WTC11 (cell line): ENCODE data around the gene STAT2. TPM values are rescaled to one million over a fixed set of nuclear protein-coding genes. Genes with fewer than 3 reads are reported as not detected.

Experiments
- ATAC-seq: fragments of 200-7000 bp; cut with Tn5 transposase; 2 replicates; pipeline ENCODE4 v1.10.0; 2021; ENCODE audit warnings: mild to moderate bottlenecking, moderate library complexity
- CTCF ChIA-PET: fragments of 300-600 bp; sonication (Branson Sonifier 250); formaldehyde crosslinking; loops from one replicate; lab custom pipeline; 2021; ENCODE audit warnings: antibody characterized with exemption; lab: Charles Lee
- POLR2A ChIA-PET: fragments of 350-600 bp; sonication (Branson Sonifier 250); formaldehyde crosslinking; loops from one replicate; lab custom pipeline; 2021; ENCODE audit warnings: antibody characterized with exemption; lab: Charles Lee
- DNase-seq: peaks from one replicate; pipeline ENCODE4 v3.0.0; 2021; ENCODE audit warnings: low spot score
- H3K27ac Mint-ChIP-seq: 2 replicates; pipeline ENCODE4 v1.8.0; 2021; ENCODE audit warnings: mixed read lengths
- H3K27me3 Mint-ChIP-seq: 2 replicates; pipeline ENCODE4 v1.8.0; 2021; ENCODE audit warnings: low read depth, mild to moderate bottlenecking, moderate library complexity, mixed read lengths
- H3K36me3 Mint-ChIP-seq: 2 replicates; pipeline ENCODE4 v1.8.0; 2021; ENCODE audit warnings: mixed read lengths
- H3K4me1 Mint-ChIP-seq: 2 replicates; pipeline ENCODE4 v1.8.0; 2022; ENCODE audit warnings: mixed read lengths
- H3K4me3 Mint-ChIP-seq: 2 replicates; pipeline ENCODE4 v1.8.0; 2021; ENCODE audit warnings: mild to moderate bottlenecking, moderate library complexity, mixed read lengths
- H3K9me3 Mint-ChIP-seq: 2 replicates; pipeline ENCODE4 v1.8.0; 2021; ENCODE audit warnings: mixed read lengths
- ATF6 ChIP-seq: sonication (generic); formaldehyde crosslinking; IDR thresholded peaks from 2 replicates; pipeline ENCODE4 v1.8.1; 2023; ENCODE audit warnings: mild to moderate bottlenecking, missing genetic modification reagents
- CREB1 ChIP-seq: sonication (generic); formaldehyde crosslinking; IDR thresholded peaks from 2 replicates; pipeline ENCODE4 v1.8.0; 2023; ENCODE audit warnings: mild to moderate bottlenecking, missing genetic modification reagents
- ETV6 ChIP-seq: sonication (generic); formaldehyde crosslinking; IDR thresholded peaks from 2 replicates; pipeline ENCODE4 v1.8.1; 2022; ENCODE audit warnings: mild to moderate bottlenecking, missing genetic modification reagents
- FOXK1 ChIP-seq: sonication (generic); formaldehyde crosslinking; IDR thresholded peaks from 2 replicates; pipeline ENCODE4 v1.8.0; 2022; ENCODE audit warnings: mild to moderate bottlenecking, moderate library complexity, missing genetic modification reagents
- GABPB1 ChIP-seq: sonication (generic); formaldehyde crosslinking; IDR thresholded peaks from 2 replicates; pipeline ENCODE4 v1.8.1; 2023; ENCODE audit warnings: mild to moderate bottlenecking, missing genetic modification reagents
- HMGA2 ChIP-seq: fragments of 250-450 bp; sonication (Bioruptor Pico); IDR thresholded peaks from 2 replicates; pipeline ENCODE4 v1.4.0; 2021; ENCODE audit warnings: mild to moderate bottlenecking, moderate library complexity
- IRF1 ChIP-seq: sonication (generic); formaldehyde crosslinking; IDR thresholded peaks from 2 replicates; pipeline ENCODE4 v1.8.0; 2023; ENCODE audit warnings: missing genetic modification reagents
- IRF2 ChIP-seq: sonication (generic); formaldehyde crosslinking; IDR thresholded peaks from 2 replicates; pipeline ENCODE4 v1.8.0; 2022; ENCODE audit warnings: low read depth, missing genetic modification reagents, borderline replicate concordance
- MLX ChIP-seq: sonication (generic); formaldehyde crosslinking; IDR thresholded peaks from 2 replicates; pipeline ENCODE4 v1.8.1; 2023; ENCODE audit warnings: mild to moderate bottlenecking, missing genetic modification reagents, moderate library complexity
- OVOL2 ChIP-seq: fragments of 250-450 bp; sonication (Bioruptor Pico); IDR thresholded peaks from 2 replicates; pipeline ENCODE4 v1.9.0; 2021; ENCODE audit warnings: mild to moderate bottlenecking, borderline replicate concordance
- PRDM15 ChIP-seq: sonication (generic); formaldehyde crosslinking; IDR thresholded peaks from 2 replicates; pipeline ENCODE4 v1.8.0; 2022; ENCODE audit warnings: missing genetic modification reagents
- RELA ChIP-seq: sonication (generic); formaldehyde crosslinking; IDR thresholded peaks from 2 replicates; pipeline ENCODE4 v1.8.1; 2022; ENCODE audit warnings: missing genetic modification reagents, mild to moderate bottlenecking, borderline replicate concordance
- SMAD4 ChIP-seq: sonication (generic); formaldehyde crosslinking; IDR thresholded peaks from 2 replicates; pipeline ENCODE4 v1.8.0; 2022; ENCODE audit warnings: mild to moderate bottlenecking, missing genetic modification reagents
- SOX15 ChIP-seq: fragments of 250-450 bp; sonication (Bioruptor Pico); IDR thresholded peaks from 2 replicates; pipeline ENCODE4 v1.9.0; 2021; ENCODE audit warnings: mild to moderate bottlenecking
- SP1 ChIP-seq: sonication (generic); formaldehyde crosslinking; conservative IDR thresholded peaks from 2 replicates; pipeline ENCODE4 v1.8.1; 2022; ENCODE audit warnings: missing genetic modification reagents
- TCF7 ChIP-seq: sonication (generic); formaldehyde crosslinking; IDR thresholded peaks from 2 replicates; pipeline ENCODE4 v1.8.0; 2022; ENCODE audit warnings: mild to moderate bottlenecking, low read depth, missing genetic modification reagents, moderate library complexity
- ZNF263 ChIP-seq: sonication (generic); formaldehyde crosslinking; IDR thresholded peaks from 2 replicates; pipeline ENCODE4 v1.8.1; 2022; ENCODE audit warnings: low read depth, mild to moderate bottlenecking, moderate library complexity, missing genetic modification reagents
- ZNF396 ChIP-seq: fragments of 250-450 bp; sonication (Bioruptor Pico); IDR thresholded peaks from 2 replicates; pipeline ENCODE4 v1.8.0; 2021; ENCODE audit warnings: mild to moderate bottlenecking, moderate library complexity, borderline replicate concordance
- ZNF416 ChIP-seq: fragments of 250-450 bp; sonication (Bioruptor Pico); IDR thresholded peaks from 2 replicates; pipeline ENCODE4 v1.9.0; 2021; ENCODE audit warnings: mild to moderate bottlenecking, inconsistent platforms
- total RNA-seq: library from RNA; stranded (reverse); gene quantifications from 3 replicates; pipeline ENCODE4 v1.2.3, GENCODE V29; 2021
- TF ChIP-seq, protein P1 (sequence below): sonication (generic); formaldehyde crosslinking; conservative IDR thresholded peaks from 2 replicates; pipeline ENCODE4 v1.8.1; 2023; ENCODE audit warnings: mild to moderate bottlenecking, low read depth, missing genetic modification reagents, moderate library complexity
- TF ChIP-seq, protein P2 (sequence below): fragments of 250-450 bp; sonication (Bioruptor Pico); IDR thresholded peaks from 2 replicates; pipeline ENCODE4 v1.9.0; 2021; ENCODE audit warnings: moderate library complexity, mild to moderate bottlenecking, inconsistent platforms, borderline replicate concordance

The STAT2 gene
- total RNA-seq, 1 experiment from 2014 or later, result 54.5 TPM

DNA sequence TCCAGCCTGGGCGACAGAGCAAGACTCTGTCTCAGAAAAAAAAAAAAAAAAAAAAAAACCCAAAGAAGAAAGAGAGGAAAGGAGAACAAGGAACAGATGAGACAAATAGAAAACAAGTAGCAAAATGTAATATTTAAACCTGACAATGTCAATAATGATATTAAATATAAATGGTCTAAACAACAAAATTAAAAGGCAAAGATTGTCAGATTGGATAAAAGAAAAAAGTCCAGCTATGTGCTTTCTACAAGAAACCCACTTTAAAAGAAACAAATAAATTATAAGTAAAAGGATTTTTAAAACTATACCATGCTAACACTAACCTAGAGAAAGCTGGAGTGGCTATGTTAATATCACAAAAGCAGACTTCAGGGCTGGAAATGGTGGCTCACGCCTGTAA, 32.4 kb upstream of the STAT2 start:
- H3K36me3 Mint-ChIP-seq, result peaks cover 3% of the 10 kb centered on the region; the same call in 1 of the 2 replicates
- ChIA-PET POLR2A (no interaction called here), CTCF (interaction anchor here (0.6 to 1.3 kb wide), 2 partner anchors 33 to 45 kb away, joined by 4 read pairs; no protein-coding TSS in a partner anchor)
- no peak for DNase-seq
- ATAC-seq, result no peak
- H3K27ac Mint-ChIP-seq, result no peak overlapping the region
- peaks cover 2% of the 10 kb centered on the region; the same call in 1 of the 2 replicates for H3K27me3 Mint-ChIP-seq
- TF ChIP-seq ZNF416 (CRISPR knock-in tag) (no peak), FOXK1 (CRISPR knock-in tag) (no peak), SP1 (CRISPR knock-in tag) (no peak), IRF1 (CRISPR knock-in tag) (no peak), SMAD4 (CRISPR knock-in tag) (no peak), GABPB1 (CRISPR knock-in tag) (no peak), MLX (CRISPR knock-in tag) (no peak), RELA (CRISPR knock-in tag) (no peak), ZNF396 (CRISPR knock-in tag) (no peak), IRF2 (CRISPR knock-in tag) (no peak), PRDM15 (CRISPR knock-in tag) (no peak), ATF6 (CRISPR knock-in tag) (no peak)
- TF ChIP-seq, protein P1, sequence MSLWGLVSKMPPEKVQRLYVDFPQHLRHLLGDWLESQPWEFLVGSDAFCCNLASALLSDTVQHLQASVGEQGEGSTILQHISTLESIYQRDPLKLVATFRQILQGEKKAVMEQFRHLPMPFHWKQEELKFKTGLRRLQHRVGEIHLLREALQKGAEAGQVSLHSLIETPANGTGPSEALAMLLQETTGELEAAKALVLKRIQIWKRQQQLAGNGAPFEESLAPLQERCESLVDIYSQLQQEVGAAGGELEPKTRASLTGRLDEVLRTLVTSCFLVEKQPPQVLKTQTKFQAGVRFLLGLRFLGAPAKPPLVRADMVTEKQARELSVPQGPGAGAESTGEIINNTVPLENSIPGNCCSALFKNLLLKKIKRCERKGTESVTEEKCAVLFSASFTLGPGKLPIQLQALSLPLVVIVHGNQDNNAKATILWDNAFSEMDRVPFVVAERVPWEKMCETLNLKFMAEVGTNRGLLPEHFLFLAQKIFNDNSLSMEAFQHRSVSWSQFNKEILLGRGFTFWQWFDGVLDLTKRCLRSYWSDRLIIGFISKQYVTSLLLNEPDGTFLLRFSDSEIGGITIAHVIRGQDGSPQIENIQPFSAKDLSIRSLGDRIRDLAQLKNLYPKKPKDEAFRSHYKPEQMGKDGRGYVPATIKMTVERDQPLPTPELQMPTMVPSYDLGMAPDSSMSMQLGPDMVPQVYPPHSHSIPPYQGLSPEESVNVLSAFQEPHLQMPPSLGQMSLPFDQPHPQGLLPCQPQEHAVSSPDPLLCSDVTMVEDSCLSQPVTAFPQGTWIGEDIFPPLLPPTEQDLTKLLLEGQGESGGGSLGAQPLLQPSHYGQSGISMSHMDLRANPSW, result no peak
- TF ChIP-seq, protein P2, sequence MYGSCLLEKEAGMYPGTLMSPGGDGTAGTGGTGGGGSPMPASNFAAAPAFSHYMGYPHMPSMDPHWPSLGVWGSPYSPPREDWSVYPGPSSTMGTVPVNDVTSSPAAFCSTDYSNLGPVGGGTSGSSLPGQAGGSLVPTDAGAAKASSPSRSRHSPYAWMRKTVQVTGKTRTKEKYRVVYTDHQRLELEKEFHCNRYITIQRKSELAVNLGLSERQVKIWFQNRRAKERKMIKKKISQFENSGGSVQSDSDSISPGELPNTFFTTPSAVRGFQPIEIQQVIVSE (CRISPR knock-in tag), result no peak
- H3K9me3 Mint-ChIP-seq, result peaks cover 7% of the 10 kb centered on the region
- peaks cover 7% of the 10 kb centered on the region for H3K4me1 Mint-ChIP-seq
- H3K4me3 Mint-ChIP-seq, result no peak overlapping the region

- Mint-ChIP-seq H3K9me3 (peaks cover 7% of the 10 kb centered on the region), H3K27me3 (peaks cover 2% of the 10 kb centered on the region; the same call in 1 of the 2 replicates), H3K36me3 (peaks cover 3% of the 10 kb centered on the region; the same call in 1 of the 2 replicates), H3K27ac (no peak overlapping the region)
- ATAC-seq, result no peak
- TF ChIP-seq ZNF263 (CRISPR knock-in tag) (no peak), GABPB1 (CRISPR knock-in tag) (no peak), ETV6 (CRISPR knock-in tag) (no peak), CREB1 (CRISPR knock-in tag) (no peak), FOXK1 (CRISPR knock-in tag) (no peak), HMGA2 (CRISPR knock-in tag) (no peak), TCF7 (CRISPR knock-in tag) (no peak), OVOL2 (CRISPR knock-in tag) (no peak), SOX15 (CRISPR knock-in tag) (no peak)
- TF ChIP-seq, all 79 proteins: peak for 0
- no peak overlapping the region for H3K4me3 Mint-ChIP-seq
- H3K4me1 Mint-ChIP-seq, result peaks cover 13% of the 10 kb centered on the region
- ChIA-PET POLR2A (interaction anchor here (0.6 kb wide), 1 partner anchor 854 kb away, joined by 3 read pairs; no protein-coding TSS in a partner anchor), CTCF (interaction anchor here (0.6 to 1.3 kb wide), 2 partner anchors 34 to 45 kb away, joined by 4 read pairs; no protein-coding TSS in a partner anchor)
- no peak for DNase-seq
Measured at GRCh38 chr12:56391721-56392120, 31.8 kb upstream of the STAT2 start.
